CD14-positive monocyte (primary cell): ENCODE measurements around the gene ERCC6L2. TPM values are rescaled to one million over a fixed set of nuclear protein-coding genes. Genes with fewer than 3 reads are reported as not detected.

Experiments
- DNase-seq, 3 donors: peaks; one replicate each; pipeline ENCODE4 v3.0.0-alpha.2; 2011 to 2022
- H2AFZ ChIP-seq: 2 replicates; pipeline ENCODE4 v1.6.0; 2012; ENCODE audit warnings: mild to moderate bottlenecking, low read depth, low read length, inconsistent platforms; ENCODE audit not compliant: insufficient read depth, poor library complexity, severe bottlenecking
- H3K27ac ChIP-seq, 2 donors: 1 replicate in 1 of 2; 2 replicates in 1 of 2; pipeline ENCODE4 v1.5.1; 2012 to 2013; ENCODE audit warnings: low read length in 2 of 2, control low read depth in 1 of 2, inconsistent platforms in 1 of 2, low read depth in 1 of 2, mild to moderate bottlenecking in 1 of 2
- H3K27me3 ChIP-seq, 2 donors: one replicate each; pipeline versions ENCODE4 v1.6.0 to v1.6.1; 2011 to 2013; ENCODE audit warnings: low read length in 2 of 2; ENCODE audit not compliant: control insufficient read depth in 2 of 2, insufficient read depth in 2 of 2
- H3K36me3 ChIP-seq, 2 donors: replicated peaks in 1 of 2; 1 replicate in 1 of 2; 2 replicates in 1 of 2; pipeline versions ENCODE4 v1.5.1 to v1.6.1; 2012 to 2013; ENCODE audit warnings: low read length in 2 of 2, control low read depth in 1 of 2, inconsistent platforms in 1 of 2, mild to moderate bottlenecking in 1 of 2; ENCODE audit not compliant: insufficient read depth in 2 of 2, control insufficient read depth in 1 of 2
- H3K4me1 ChIP-seq, 2 donors: 1 replicate in 1 of 2; 2 replicates in 1 of 2; pipeline versions ENCODE4 v1.5.1 to v1.6.1; 2012 to 2013; ENCODE audit warnings: low read length in 2 of 2, control low read depth in 1 of 2, inconsistent platforms in 1 of 2, mild to moderate bottlenecking in 1 of 2, moderate library complexity in 1 of 2; ENCODE audit not compliant: insufficient read depth in 2 of 2, control insufficient read depth in 1 of 2
- H3K4me2 ChIP-seq: replicated peaks from 2 replicates; pipeline ENCODE3; 2012; ENCODE audit warnings: low read length, moderate library complexity, mild to moderate bottlenecking; ENCODE audit not compliant: poor library complexity, severe bottlenecking; ENCODE audit errors: extremely low read depth
- H3K4me3 ChIP-seq, 3 experiments: fragments of 200-600 bp in 1 of 3; sonication (generic) in 1 of 3; replicated peaks in 1 of 3; 1 replicate in 2 of 3; 2 replicates in 1 of 3; pipeline ENCODE4 v1.5.1; 2011 to 2013; ENCODE audit warnings: low read length in 3 of 3, mild to moderate bottlenecking in 3 of 3, control low read depth in 2 of 3, low read depth in 2 of 3, inconsistent platforms in 1 of 3, moderate library complexity in 1 of 3
- H3K79me2 ChIP-seq: 2 replicates; pipeline ENCODE4 v1.6.0; 2012; ENCODE audit warnings: mild to moderate bottlenecking, control low read depth, inconsistent platforms, low read length, moderate library complexity; ENCODE audit not compliant: insufficient read depth
- H3K9ac ChIP-seq: 2 replicates; pipeline ENCODE4 v1.6.0; 2017; ENCODE audit warnings: low read length, mild to moderate bottlenecking; ENCODE audit not compliant: insufficient read depth, poor library complexity, severe bottlenecking
- H3K9me3 ChIP-seq, 2 donors: replicated peaks in 1 of 2; 1 replicate in 1 of 2; 2 replicates in 1 of 2; pipeline versions ENCODE4 v1.5.1 to v1.6.1; 2012 to 2013; ENCODE audit warnings: low read length in 2 of 2, control low read depth in 1 of 2; ENCODE audit not compliant: control insufficient read depth in 1 of 2, insufficient read depth in 1 of 2
- H4K20me1 ChIP-seq: 2 replicates; pipeline ENCODE4 v1.6.0; 2012; ENCODE audit warnings: mild to moderate bottlenecking, low read length, control low read depth, moderate library complexity; ENCODE audit not compliant: insufficient read depth
- H3K27ac Mint-ChIP-seq, 7 donors: one replicate each; pipeline ENCODE4 v1.8.0; 2020; ENCODE audit warnings: mild to moderate bottlenecking in 7 of 7, mixed read lengths in 7 of 7, moderate library complexity in 6 of 7, inconsistent platforms in 2 of 7
- H3K27me3 Mint-ChIP-seq, 3 donors: one replicate each; pipeline ENCODE4 v1.8.0; 2021 to 2022; ENCODE audit warnings: low read depth in 3 of 3, mild to moderate bottlenecking in 3 of 3, mixed read lengths in 3 of 3, moderate library complexity in 3 of 3, inconsistent platforms in 1 of 3
- H3K36me3 Mint-ChIP-seq, 2 donors: one replicate each; pipeline ENCODE4 v1.8.0; 2020; ENCODE audit warnings: mixed read lengths in 2 of 2, inconsistent platforms in 1 of 2, mild to moderate bottlenecking in 1 of 2
- H3K4me1 Mint-ChIP-seq: one replicate; pipeline ENCODE4 v1.8.0; 2020; ENCODE audit warnings: mild to moderate bottlenecking, mixed read lengths
- H3K4me3 Mint-ChIP-seq, 2 donors: one replicate each; pipeline ENCODE4 v1.8.0; 2020; ENCODE audit warnings: mild to moderate bottlenecking in 2 of 2, mixed read lengths in 2 of 2, moderate library complexity in 1 of 2
- H3K9me3 Mint-ChIP-seq, 7 donors: one replicate each; pipeline ENCODE4 v1.8.0; 2020 to 2022; ENCODE audit warnings: mixed read lengths in 7 of 7, mild to moderate bottlenecking in 6 of 7, moderate library complexity in 6 of 7, inconsistent platforms in 2 of 7
- WGBS: methylation state at CpG from one replicate; pipeline ENCODE4 v1.1.5; 2013; ENCODE audit warnings: missing lambda C conversion rate; ENCODE audit not compliant: insufficient coverage; 5-methylcytosine and 5-hydroxymethylcytosine counted together
- intact Hi-C, 2 donors: fragments of 100-400 bp; cut with micrococcal nuclease; formaldehyde crosslinking; loops; one replicate each; pipeline versions ENCODE4 v1.15.0 to v1.15.1; 2023
- polyA plus RNA-seq, 3 donors: library from polyadenylated mRNA; depleted of rRNA in 1 of 3; unstranded in 2 of 3; stranded (reverse) in 1 of 3; fragments of 300-500 nt in 2 of 3; fragments of >200 nt in 1 of 3; fragmentation: Illumina TruSeq in 2 of 3; gene quantifications; 1 replicate in 2 of 3; 2 replicates in 1 of 3; pipeline ENCODE4 v1.2.3, GENCODE V29; 2012 to 2021
- TF ChIP-seq, protein P1 (sequence below): fragments of 200-600 bp; IDR thresholded peaks from one replicate; pipeline ENCODE4 v1.8.0; 2022; ENCODE audit warnings: antibody characterized with exemption, mild to moderate bottlenecking

ERCC6L2 gene
- polyA plus RNA-seq, 3 donors, result 7.1 to 18.9 (median 7.2) TPM

DNA sequence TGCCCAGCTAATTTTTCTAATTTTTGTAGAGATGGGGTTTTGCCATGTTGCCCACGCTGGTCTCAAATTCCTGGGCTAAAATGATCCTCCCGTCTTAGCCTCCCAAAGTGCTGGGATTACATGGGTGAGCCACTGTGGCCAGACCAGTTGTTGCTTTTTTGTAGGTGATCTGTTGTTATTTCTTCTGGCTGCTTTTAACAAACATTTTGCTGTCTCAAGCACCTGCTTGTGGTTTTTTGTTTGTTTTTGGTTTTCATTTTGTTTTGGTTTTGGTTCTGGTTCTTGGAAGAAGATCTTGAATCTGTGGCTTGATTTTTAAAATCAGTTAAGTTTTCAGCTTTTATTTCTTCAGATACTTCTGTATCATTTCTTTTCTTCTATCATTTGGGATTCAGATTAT lies 21.1 kb downstream of the ERCC6L2 start:
- Histone ChIP-seq H3K4me3 (no peak overlapping the region), H3K27me3 (no peaks in the 10 kb centered on the region), H3K79me2 (peaks cover 5% of the 10 kb centered on the region), H3K27ac (no peak overlapping the region), H3K4me1 (no peaks in the 10 kb centered on the region), H3K36me3 (peaks cover 0 to 20% of the 10 kb centered on the region in 2 donors), H2AFZ (no peak overlapping the region), H4K20me1 (no peaks in the 10 kb centered on the region), H3K4me2 (no peak overlapping the region), H3K9me3 (peaks cover 6 to 7% of the 10 kb centered on the region in 2 donors), H3K9ac (no peak overlapping the region)
- H3K27ac Mint-ChIP-seq, result no peak overlapping the region
- WGBS, result 100% methylated on average over 2 of the region's 2 CpGs
- H3K36me3 Mint-ChIP-seq, result peaks cover 15 to 36% of the 10 kb centered on the region in 2 donors
- no peak overlapping the region for H3K4me3 Mint-ChIP-seq
- no peaks in the 10 kb centered on the region for H3K27me3 Mint-ChIP-seq
- peaks cover 0 to 15% (median 8%) of the 10 kb centered on the region in 7 donors for H3K9me3 Mint-ChIP-seq
- no peak for DNase-seq
- H3K4me1 Mint-ChIP-seq, result no peaks in the 10 kb centered on the region
- TF ChIP-seq, protein P1, sequence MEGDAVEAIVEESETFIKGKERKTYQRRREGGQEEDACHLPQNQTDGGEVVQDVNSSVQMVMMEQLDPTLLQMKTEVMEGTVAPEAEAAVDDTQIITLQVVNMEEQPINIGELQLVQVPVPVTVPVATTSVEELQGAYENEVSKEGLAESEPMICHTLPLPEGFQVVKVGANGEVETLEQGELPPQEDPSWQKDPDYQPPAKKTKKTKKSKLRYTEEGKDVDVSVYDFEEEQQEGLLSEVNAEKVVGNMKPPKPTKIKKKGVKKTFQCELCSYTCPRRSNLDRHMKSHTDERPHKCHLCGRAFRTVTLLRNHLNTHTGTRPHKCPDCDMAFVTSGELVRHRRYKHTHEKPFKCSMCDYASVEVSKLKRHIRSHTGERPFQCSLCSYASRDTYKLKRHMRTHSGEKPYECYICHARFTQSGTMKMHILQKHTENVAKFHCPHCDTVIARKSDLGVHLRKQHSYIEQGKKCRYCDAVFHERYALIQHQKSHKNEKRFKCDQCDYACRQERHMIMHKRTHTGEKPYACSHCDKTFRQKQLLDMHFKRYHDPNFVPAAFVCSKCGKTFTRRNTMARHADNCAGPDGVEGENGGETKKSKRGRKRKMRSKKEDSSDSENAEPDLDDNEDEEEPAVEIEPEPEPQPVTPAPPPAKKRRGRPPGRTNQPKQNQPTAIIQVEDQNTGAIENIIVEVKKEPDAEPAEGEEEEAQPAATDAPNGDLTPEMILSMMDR, result no peak
- intact Hi-C loops, result no loop called here

DNA sequence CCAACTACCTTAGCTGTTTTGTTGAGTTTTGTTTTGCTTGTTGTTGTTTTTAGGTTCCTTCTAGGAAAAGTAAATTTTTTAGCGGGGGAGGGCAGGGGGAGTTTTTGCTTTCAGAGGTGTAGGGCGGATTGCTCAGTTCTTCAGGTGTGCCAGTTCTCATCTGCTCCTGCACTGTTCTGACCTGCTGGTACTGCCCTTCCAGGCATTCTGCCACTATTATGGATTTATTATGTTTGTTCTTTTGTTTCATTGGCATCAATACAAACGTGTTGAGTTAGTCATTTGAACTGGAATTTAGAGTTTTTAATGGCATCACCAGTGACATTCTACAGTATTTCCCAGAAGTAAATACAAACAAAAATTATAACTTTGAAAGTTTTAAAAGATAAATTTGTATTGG lies 26.0 kb downstream of the ERCC6L2 start:
- H3K27ac Mint-ChIP-seq, result no peak overlapping the region
- Histone ChIP-seq H4K20me1 (no peaks in the 10 kb centered on the region), H3K9ac (no peak overlapping the region), H3K4me1 (no peaks in the 10 kb centered on the region), H2AFZ (no peak overlapping the region), H3K79me2 (peaks cover 1% of the 10 kb centered on the region), H3K27ac (no peak overlapping the region), H3K4me3 (no peak overlapping the region), H3K36me3 (peaks cover 0 to 18% of the 10 kb centered on the region in 2 donors), H3K9me3 (no peaks in the 10 kb centered on the region), H3K4me2 (no peak overlapping the region), H3K27me3 (no peaks in the 10 kb centered on the region)
- H3K27me3 Mint-ChIP-seq, result no peaks in the 10 kb centered on the region
- TF ChIP-seq, protein P1, result no peak
- intact Hi-C loops, result no loop called here
- H3K4me1 Mint-ChIP-seq, result no peaks in the 10 kb centered on the region
- H3K4me3 Mint-ChIP-seq, result no peak overlapping the region
- no CpG with 5 or more reads among the region's 3 CpGs for WGBS
- no peak for DNase-seq
- H3K9me3 Mint-ChIP-seq, result no peaks in the 10 kb centered on the region
- peaks cover 24 to 27% of the 10 kb centered on the region in 2 donors for H3K36me3 Mint-ChIP-seq
